GM12892 (cell line): ENCODE data around the gene CAMTA1.

Experiments used
- POLR2A ChIP-seq: IDR thresholded peaks from 2 replicates; pipeline ENCODE4 v1.6.1; 2011; ENCODE audit warnings: low read depth, low read length, control low read depth
- POLR2AphosphoS5 ChIP-seq: IDR thresholded peaks from 2 replicates; pipeline ENCODE4 v1.6.1; 2011; ENCODE audit warnings: low read depth, low read length, control low read depth
- TAF1 ChIP-seq: IDR thresholded peaks from 2 replicates; pipeline ENCODE4 v1.6.1; 2011; ENCODE audit warnings: low read depth, mild to moderate bottlenecking, control low read depth, low read length, borderline replicate concordance

DNA sequence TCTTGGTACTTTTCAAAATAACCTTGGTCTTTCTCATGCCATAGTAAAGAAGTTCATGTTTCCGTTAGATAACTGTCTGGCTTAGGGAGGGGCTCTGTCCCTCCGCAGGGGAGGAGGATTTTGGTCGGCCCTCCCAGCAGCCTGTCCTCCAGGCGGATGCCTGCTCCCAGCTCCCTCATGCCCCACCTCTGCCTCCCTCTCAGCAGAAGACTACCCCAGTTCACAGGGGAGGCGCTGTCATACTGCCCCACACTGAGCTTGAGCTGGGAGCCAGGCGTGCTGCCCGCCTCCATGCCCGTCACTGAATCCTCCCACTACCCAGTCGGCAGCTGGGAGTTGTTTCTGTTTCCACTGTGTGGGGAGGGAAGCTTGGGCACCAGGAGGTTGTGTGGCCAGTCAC lies 127.3 kb downstream of the CAMTA1 start:
- TF ChIP-seq POLR2A (no peak), POLR2AphosphoS5 (no peak), TAF1 (no peak)
